Duodenal mucosa (tissue), 2 donors: ENCODE measurements around the gene PDE6A.

ENCODE experiments used
- H3K27ac ChIP-seq: one replicate; pipeline ENCODE4 v1.7.0; 2013; ENCODE audit warnings: low read depth, low read length
- H3K27me3 ChIP-seq, 2 donors: one replicate each; pipeline ENCODE4 v1.7.0; 2013; ENCODE audit warnings: low read length in 2 of 2, control low read depth in 1 of 2; ENCODE audit not compliant: insufficient read depth in 2 of 2, control insufficient read depth in 1 of 2
- H3K36me3 ChIP-seq, 2 donors: one replicate each; pipeline ENCODE4 v1.7.0; 2013; ENCODE audit warnings: low read length in 2 of 2, control low read depth in 1 of 2; ENCODE audit not compliant: insufficient read depth in 2 of 2, control insufficient read depth in 1 of 2
- H3K4me1 ChIP-seq, 2 donors: one replicate each; pipeline ENCODE4 v1.7.0; 2013; ENCODE audit warnings: low read length in 2 of 2, control low read depth in 1 of 2; ENCODE audit not compliant: insufficient read depth in 2 of 2, control insufficient read depth in 1 of 2
- H3K4me3 ChIP-seq, 2 donors: one replicate each; pipeline ENCODE4 v1.7.0; 2013; ENCODE audit warnings: low read length in 2 of 2, low read depth in 1 of 2
- H3K9ac ChIP-seq, 2 donors: one replicate each; pipeline ENCODE4 v1.7.0; 2013; ENCODE audit warnings: low read length in 2 of 2, low read depth in 1 of 2
- H3K9me3 ChIP-seq, 2 donors: one replicate each; pipeline ENCODE4 v1.7.0; 2013; ENCODE audit warnings: low read length in 2 of 2, control low read depth in 1 of 2; ENCODE audit not compliant: control insufficient read depth in 1 of 2

The PDE6A gene

GRCh38 chr5:149931992-149932436 lies 12.6 kb downstream of the PDE6A start:
- Histone ChIP-seq H3K4me1 (peaks cover 3 to 8% of the 10 kb centered on the region in 2 donors), H3K36me3 (no peaks in the 10 kb centered on the region), H3K4me3 (no peak overlapping the region), H3K27me3 (peaks cover 0 to 2% of the 10 kb centered on the region in 2 donors), H3K9ac (no peak overlapping the region), H3K9me3 (no peaks in the 10 kb centered on the region), H3K27ac (no peak overlapping the region)

- no peak overlapping the region for H3K9ac ChIP-seq
- H3K4me1 ChIP-seq = peaks cover 3 to 8% of the 10 kb centered on the region in 2 donors
- H3K4me3 ChIP-seq = peak overlapping the region; percentile 10 to 50
- no peaks in the 10 kb centered on the region for H3K9me3 ChIP-seq
- H3K27me3 ChIP-seq = peaks cover 0 to 2% of the 10 kb centered on the region in 2 donors
- H3K27ac ChIP-seq = no peak overlapping the region
- no peaks in the 10 kb centered on the region for H3K36me3 ChIP-seq
Observed at GRCh38 chr5:149930749-149931574, 13.6 kb downstream of the PDE6A start.

- peaks cover 3 to 8% of the 10 kb centered on the region in 2 donors for H3K4me1 ChIP-seq
- H3K27me3 ChIP-seq = peaks cover 0 to 2% of the 10 kb centered on the region in 2 donors
- peak overlapping the region; percentile 10 to 50 for H3K4me3 ChIP-seq
- no peaks in the 10 kb centered on the region for H3K9me3 ChIP-seq
- H3K9ac ChIP-seq = peak overlapping the region in 1 of 2 donors; percentile 1
- H3K36me3 ChIP-seq = no peaks in the 10 kb centered on the region
- H3K27ac ChIP-seq = no peak overlapping the region
Observed at GRCh38 chr5:149930043-149930748, 14.4 kb downstream of the PDE6A start.

GRCh38 chr5:149924486-149924885 lies 20.1 kb downstream of the PDE6A start:
- no peaks in the 10 kb centered on the region for H3K27me3 ChIP-seq
- no peaks in the 10 kb centered on the region for H3K4me1 ChIP-seq
- no peak overlapping the region for H3K9ac ChIP-seq
- H3K27ac ChIP-seq = no peak overlapping the region
- no peaks in the 10 kb centered on the region for H3K9me3 ChIP-seq
- H3K4me3 ChIP-seq = no peak overlapping the region
- H3K36me3 ChIP-seq = no peaks in the 10 kb centered on the region

GRCh38 chr5:149922950-149923349 lies 21.6 kb downstream of the PDE6A start:
- H3K4me3 ChIP-seq = no peak overlapping the region
- H3K36me3 ChIP-seq = no peaks in the 10 kb centered on the region
- no peaks in the 10 kb centered on the region for H3K9me3 ChIP-seq
- no peaks in the 10 kb centered on the region for H3K4me1 ChIP-seq
- H3K27me3 ChIP-seq = no peaks in the 10 kb centered on the region
- H3K9ac ChIP-seq = no peak overlapping the region
- H3K27ac ChIP-seq = no peak overlapping the region

- Histone ChIP-seq H3K4me1 (no peaks in the 10 kb centered on the region), H3K36me3 (no peaks in the 10 kb centered on the region), H3K9me3 (no peaks in the 10 kb centered on the region), H3K9ac (no peak overlapping the region), H3K27me3 (no peaks in the 10 kb centered on the region), H3K27ac (no peak overlapping the region), H3K4me3 (no peak overlapping the region)
Observed at GRCh38 chr5:149921597-149921996, 23.0 kb downstream of the PDE6A start.

GRCh38 chr5:149917073-149917676 lies 27.4 kb downstream of the PDE6A start:
- Histone ChIP-seq H3K27me3 (no peaks in the 10 kb centered on the region), H3K9me3 (no peaks in the 10 kb centered on the region), H3K27ac (no peak overlapping the region), H3K9ac (no peak overlapping the region), H3K4me3 (no peak overlapping the region), H3K36me3 (no peaks in the 10 kb centered on the region), H3K4me1 (peaks cover 0 to 4% of the 10 kb centered on the region in 2 donors)

GRCh38 chr5:149916334-149917072 lies 28.1 kb downstream of the PDE6A start:
- Histone ChIP-seq H3K9ac (no peak overlapping the region), H3K4me1 (peaks cover 0 to 6% of the 10 kb centered on the region in 2 donors), H3K9me3 (no peaks in the 10 kb centered on the region), H3K36me3 (no peaks in the 10 kb centered on the region), H3K27ac (no peak overlapping the region), H3K27me3 (no peaks in the 10 kb centered on the region), H3K4me3 (no peak overlapping the region)

- H3K4me1 ChIP-seq = peaks cover 0 to 6% of the 10 kb centered on the region in 2 donors
- H3K9ac ChIP-seq = no peak overlapping the region
- no peak overlapping the region for H3K27ac ChIP-seq
- no peaks in the 10 kb centered on the region for H3K27me3 ChIP-seq
- H3K9me3 ChIP-seq = no peaks in the 10 kb centered on the region
- no peaks in the 10 kb centered on the region for H3K36me3 ChIP-seq
- H3K4me3 ChIP-seq = no peak overlapping the region
Observed at GRCh38 chr5:149915392-149916260, 29.0 kb downstream of the PDE6A start.
